Transverse colon (tissue), 3 donors: ENCODE results near the gene LRRC63.

Source experiments
- CTCF ChIP-seq, 5 experiments: fragments of 200-600 bp in 3 of 5; fragments of 450-650 bp in 2 of 5; sonication (generic) in 3 of 5; IDR thresholded peaks; 1 replicate in 2 of 5; 2 replicates in 3 of 5; pipeline ENCODE4 v1.5.1; 2016 to 2017; ENCODE audit warnings: antibody characterized with exemption in 5 of 5, inconsistent platforms in 3 of 5, mild to moderate bottlenecking in 2 of 5, moderate library complexity in 1 of 5
- POLR2A ChIP-seq: fragments of 450-650 bp; IDR thresholded peaks from one replicate; pipeline ENCODE4 v1.6.1; 2016; ENCODE audit warnings: antibody characterized with exemption, mild to moderate bottlenecking, moderate library complexity

GRCh38 chr13:46171217-46171616 is 40.5 kb upstream of the LRRC63 start:
- no peak for TF ChIP-seq CTCF (IDR thresholded peaks at IDR 0.05)
- TF ChIP-seq POLR2A = no peak
